SHP77 (cell line): ENCODE data around the gene NGEF.

Experiments used
- DNase-seq, 2 experiments: peaks; one replicate each; lab custom pipeline; 2025; lab: John Stamatoyannopoulos, UW

NGEF gene

DNA sequence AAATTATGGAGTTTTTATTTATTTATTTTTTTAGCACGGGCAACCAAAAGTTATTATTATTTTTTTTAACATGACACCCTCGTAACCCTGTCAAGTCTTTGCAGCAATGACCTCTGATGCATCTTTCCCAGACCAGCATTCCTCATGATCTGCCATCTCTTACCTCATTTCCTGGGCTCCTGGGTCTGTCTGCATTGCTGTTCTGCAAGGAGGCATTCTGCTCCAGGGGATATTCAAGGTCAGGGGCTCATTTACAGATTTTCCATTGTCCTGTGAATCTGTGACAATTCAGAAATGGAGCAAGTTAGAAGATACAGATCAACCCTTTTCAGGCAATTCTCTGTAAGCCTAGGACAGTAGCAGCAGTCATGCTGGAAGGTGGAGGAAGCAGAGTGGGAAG lies 43.0 kb downstream of the NGEF start:
- no peak for DNase-seq

DNA sequence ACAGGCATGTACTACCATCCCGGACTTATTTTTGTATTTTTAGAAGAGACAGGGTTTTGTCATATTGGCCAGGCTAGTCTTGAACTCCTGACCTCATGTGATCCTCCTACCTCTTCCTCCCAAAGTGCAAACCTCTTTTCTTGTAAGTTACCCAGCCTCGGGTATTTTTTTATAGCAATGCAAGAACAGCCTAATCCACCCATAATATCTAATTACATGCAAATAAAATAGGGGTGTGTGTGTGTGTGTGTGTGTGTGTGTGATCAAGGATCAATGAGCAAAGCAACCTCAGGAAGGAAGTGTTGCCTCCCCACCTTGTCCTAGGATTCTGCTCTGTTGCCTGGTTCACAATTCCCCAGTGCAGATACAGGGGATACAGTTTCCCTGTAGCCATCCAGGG lies 45.6 kb downstream of the NGEF start:
- no peak for DNase-seq

GRCh38 chr2:232966122-232966521 lies 46.9 kb downstream of the NGEF start:
- DNase-seq, result no peak

- no peak for DNase-seq
Observed at GRCh38 chr2:232963913-232964312, 49.1 kb downstream of the NGEF start.

DNA sequence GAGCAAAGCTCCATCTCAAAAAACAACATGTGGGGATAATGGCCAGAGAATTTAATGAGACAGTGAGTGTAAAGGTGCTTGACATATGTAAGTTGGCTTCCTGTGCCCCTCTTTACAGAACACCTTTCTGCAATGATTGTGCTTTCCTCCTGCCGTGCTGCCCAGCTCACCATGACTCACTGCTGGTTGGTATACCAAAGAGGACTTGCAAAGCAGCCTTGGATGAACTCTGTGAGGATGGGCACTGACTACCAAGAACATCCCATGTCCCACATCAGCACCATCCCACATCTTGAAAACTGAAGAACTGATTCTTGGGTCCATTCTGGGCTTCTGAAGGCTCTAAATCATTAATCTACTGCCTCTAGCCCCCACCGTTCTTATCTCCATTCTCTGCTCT lies 52.2 kb downstream of the NGEF start:
- no peak for DNase-seq

- DNase-seq, result no peak
Observed at GRCh38 chr2:232959139-232959538, 53.9 kb downstream of the NGEF start.

- DNase-seq, result no peak
Observed at GRCh38 chr2:232957657-232958090, 55.4 kb downstream of the NGEF start.

GRCh38 chr2:232955856-232956255 lies 57.2 kb downstream of the NGEF start:
- no peak for DNase-seq

- no peak for DNase-seq
Observed at GRCh38 chr2:232954691-232955090, 58.4 kb downstream of the NGEF start.

- no peak for DNase-seq
Observed at GRCh38 chr2:232951891-232952290, 61.2 kb downstream of the NGEF start.

GRCh38 chr2:232951181-232951580 lies 61.9 kb downstream of the NGEF start:
- DNase-seq, result no peak

- no peak for DNase-seq
Observed at GRCh38 chr2:232950751-232951150, 62.3 kb downstream of the NGEF start.

GRCh38 chr2:232949016-232949415 lies 64.0 kb downstream of the NGEF start:
- no peak for DNase-seq

- DNase-seq, result no peak
Observed at GRCh38 chr2:232942831-232943230, 70.2 kb downstream of the NGEF start.

DNA sequence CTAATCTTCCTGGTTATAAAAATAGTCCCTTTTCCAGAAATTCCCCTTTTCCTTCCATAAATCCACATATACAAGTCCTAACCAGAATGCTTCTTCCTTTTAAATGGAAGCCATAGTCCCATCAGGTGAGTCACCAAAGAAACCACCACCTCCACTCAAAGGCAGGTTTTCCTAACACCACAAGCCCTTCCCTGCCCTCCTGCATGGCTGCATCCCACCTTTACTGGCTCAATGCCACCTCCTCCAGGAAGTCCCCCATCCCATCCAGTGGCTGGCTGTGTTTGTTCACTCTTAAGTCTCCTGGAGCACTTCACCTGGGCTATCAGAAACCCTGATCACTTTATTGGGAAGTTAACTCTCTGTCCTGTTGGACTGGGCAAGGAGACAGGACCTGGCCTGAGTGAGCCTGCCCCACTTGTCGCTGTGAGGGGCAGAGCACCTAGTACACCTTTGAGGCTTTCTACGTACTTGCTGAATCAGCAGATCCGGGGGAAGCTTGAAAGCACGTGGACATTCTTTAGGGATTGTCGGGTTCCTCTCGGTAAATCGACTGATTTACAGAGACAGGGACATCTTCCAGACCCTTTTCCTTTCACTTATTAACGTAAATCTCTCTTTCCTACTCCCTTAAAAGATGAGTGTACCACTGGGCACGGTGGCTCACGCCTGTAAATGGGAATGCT lies 71.0 kb downstream of the NGEF start:
- no peak for DNase-seq

DNA sequence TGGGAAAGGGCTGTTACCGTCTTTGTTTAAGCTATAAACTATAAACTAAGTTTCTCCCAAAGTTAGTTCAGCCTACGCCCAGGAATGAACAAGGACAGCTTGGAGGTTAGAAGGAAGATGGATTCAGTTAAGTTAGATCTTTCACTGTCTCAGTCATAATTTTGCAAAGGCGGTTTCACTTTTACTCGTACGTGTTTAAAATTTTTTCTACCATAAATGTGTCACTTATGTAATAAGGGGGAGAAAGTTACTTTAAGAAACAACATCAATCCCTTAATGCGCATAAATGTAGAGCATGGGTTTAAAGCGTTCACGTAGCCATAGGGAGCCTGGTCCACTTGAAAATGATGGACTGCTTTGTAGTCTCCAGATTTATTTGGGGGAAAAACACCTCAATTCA lies 71.7 kb downstream of the NGEF start:
- no peak for DNase-seq

DNA sequence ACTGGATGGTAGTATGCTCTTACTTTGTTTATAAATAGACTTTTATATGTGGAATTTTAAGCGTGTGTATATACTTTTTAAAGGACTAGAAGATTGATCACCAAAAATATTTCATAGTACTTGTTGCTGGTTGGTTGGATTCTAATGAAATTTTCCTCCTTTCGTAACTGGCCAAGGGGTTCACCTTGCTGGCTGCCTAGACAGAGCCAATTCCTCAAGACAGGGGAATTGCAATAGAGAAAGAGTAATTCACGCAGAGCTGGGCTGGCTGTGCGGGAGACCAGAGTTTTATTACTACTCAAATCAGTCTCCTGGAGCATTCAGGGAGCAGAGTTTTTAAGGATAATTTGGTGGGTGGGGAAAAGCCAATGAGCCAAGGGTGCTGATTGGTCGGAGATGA lies 72.3 kb downstream of the NGEF start:
- DNase-seq, result no peak

GRCh38 chr2:232937278-232937906 lies 75.7 kb downstream of the NGEF start:
- no peak for DNase-seq

DNA sequence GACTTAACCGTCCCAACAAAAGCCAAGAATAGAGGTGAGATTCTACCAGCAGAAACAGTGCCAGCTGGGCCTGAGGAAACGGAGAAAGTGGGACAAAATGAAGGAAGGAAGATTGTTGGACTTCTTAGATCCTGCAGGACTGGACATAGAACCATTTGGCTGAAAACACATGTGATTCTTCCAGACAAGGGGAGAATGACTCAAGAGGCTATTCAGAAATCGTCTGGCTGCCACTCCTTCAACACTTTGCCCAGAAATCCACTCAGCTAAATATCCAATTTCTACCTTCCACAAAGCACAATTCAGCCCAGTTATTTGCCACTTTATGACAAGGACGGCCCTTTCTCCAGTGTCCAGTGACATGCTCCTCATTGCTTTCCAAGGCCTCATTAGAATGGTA lies 81.4 kb downstream of the NGEF start:
- no peak for DNase-seq

GRCh38 chr2:232930059-232930400 lies 83.0 kb downstream of the NGEF start:
- no peak for DNase-seq

- DNase-seq, result no peak
Observed at GRCh38 chr2:232929303-232930058, 83.6 kb downstream of the NGEF start.

- no peak for DNase-seq
Observed at GRCh38 chr2:232928551-232929302, 84.3 kb downstream of the NGEF start.
